Measurements from ENCODE around the gene FOXO1.

FOXO1 gene

DNA sequence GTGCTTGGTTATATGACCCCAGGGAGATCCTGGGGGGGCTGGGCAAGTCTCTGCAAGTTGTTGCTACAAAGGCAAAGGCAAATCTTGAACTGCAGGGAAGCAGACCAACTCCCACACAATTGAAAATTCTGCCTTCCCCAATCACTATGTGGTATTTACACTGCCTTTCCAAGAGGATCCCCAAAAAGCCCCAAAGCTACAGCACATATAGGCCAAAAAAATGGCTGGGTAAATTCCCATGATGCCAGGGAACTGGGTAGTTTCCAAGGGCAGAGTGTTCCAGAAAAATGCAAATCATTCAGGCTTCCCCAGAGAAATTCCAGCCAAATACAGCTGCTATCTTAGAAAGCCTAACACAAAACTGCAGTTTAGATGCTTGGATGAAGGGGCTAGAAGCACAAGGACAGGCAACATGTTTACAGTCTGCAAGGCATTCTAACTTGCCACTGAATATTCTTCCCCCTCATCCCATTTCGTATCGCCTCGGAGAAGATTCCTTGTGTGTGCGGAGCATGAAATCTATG is 6.2 kb downstream of the FOXO1 start:
- no peaks in the 10 kb centered on the region for H3K27me3 ChIP-seq
- no peaks in the 10 kb centered on the region for H3K9me3 ChIP-seq
- TF ChIP-seq, protein P1, sequence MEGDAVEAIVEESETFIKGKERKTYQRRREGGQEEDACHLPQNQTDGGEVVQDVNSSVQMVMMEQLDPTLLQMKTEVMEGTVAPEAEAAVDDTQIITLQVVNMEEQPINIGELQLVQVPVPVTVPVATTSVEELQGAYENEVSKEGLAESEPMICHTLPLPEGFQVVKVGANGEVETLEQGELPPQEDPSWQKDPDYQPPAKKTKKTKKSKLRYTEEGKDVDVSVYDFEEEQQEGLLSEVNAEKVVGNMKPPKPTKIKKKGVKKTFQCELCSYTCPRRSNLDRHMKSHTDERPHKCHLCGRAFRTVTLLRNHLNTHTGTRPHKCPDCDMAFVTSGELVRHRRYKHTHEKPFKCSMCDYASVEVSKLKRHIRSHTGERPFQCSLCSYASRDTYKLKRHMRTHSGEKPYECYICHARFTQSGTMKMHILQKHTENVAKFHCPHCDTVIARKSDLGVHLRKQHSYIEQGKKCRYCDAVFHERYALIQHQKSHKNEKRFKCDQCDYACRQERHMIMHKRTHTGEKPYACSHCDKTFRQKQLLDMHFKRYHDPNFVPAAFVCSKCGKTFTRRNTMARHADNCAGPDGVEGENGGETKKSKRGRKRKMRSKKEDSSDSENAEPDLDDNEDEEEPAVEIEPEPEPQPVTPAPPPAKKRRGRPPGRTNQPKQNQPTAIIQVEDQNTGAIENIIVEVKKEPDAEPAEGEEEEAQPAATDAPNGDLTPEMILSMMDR (IDR thresholded peaks at IDR 0.05): no peak
- peaks cover 0 to 71% (median 37%) of the 10 kb centered on the region in 4 donors for H3K4me1 ChIP-seq
- no peak overlapping the region for H3K27ac ChIP-seq
- DNase-seq: no peak
- intact Hi-C loops (cut with DNase I; ENCODE audit: low total_unique reads): loop anchor here (10.0 kb wide), 1 partner anchor 185 kb away; no protein-coding TSS in a partner anchor
- H3K36me3 ChIP-seq: no peaks in the 10 kb centered on the region
- H3K4me3 ChIP-seq: no peak overlapping the region

DNA sequence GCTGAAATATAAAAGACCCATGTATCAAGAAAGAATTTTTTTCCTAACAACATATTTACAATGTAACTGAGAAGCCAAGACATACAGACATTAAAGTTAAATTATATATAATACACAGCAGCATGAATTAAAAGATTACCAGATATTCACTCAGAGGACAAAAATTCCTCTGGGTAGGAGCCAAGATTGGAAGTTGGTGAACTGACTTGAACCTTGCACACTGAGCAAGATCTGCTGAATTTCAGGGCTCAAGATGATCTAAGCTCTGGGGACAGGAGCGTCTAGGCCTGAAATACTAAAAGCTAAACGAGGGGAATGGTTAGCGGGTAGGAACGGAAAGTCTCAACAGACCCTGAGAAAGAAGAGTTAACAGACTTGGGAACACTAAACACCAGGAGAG is 8.5 kb downstream of the FOXO1 start:
- Histone ChIP-seq H3K36me3 (no peaks in the 10 kb centered on the region), H3K9me3 (no peaks in the 10 kb centered on the region), H3K4me1 (peaks cover 0 to 73% (median 31%) of the 10 kb centered on the region in 4 donors), H3K4me3 (no peak overlapping the region), H3K27ac (no peak overlapping the region), H3K27me3 (no peaks in the 10 kb centered on the region)
- DNase-seq: no peak
- intact Hi-C loops (cut with DNase I; ENCODE audit: low total_unique reads): no loop called here
- TF ChIP-seq, protein P1 (IDR thresholded peaks at IDR 0.05): no peak

DNA sequence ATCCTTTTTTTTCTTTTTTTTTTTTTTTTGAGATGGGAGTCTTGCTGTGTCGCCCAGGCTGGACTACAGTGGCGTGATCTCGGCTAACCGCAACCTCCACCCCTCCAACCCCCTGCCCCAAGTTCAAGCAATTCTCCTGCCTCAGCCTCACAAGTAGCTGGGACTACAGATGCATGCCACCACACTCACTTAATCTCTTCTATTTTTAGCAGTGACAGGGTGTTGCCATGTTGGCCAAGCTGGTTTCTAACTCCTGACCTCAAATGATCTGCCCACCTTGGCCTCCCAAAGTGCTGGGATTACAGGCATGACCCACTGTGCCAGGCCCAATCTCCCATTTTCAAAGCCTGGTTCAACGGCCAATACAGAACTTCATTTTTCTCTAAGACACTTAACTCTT is 9.1 kb downstream of the FOXO1 start:
- no peak overlapping the region for H3K4me3 ChIP-seq
- H3K27me3 ChIP-seq: no peaks in the 10 kb centered on the region
- H3K9me3 ChIP-seq: no peaks in the 10 kb centered on the region
- no peak for DNase-seq
- H3K27ac ChIP-seq: no peak overlapping the region
- H3K4me1 ChIP-seq: peaks cover 0 to 73% (median 28%) of the 10 kb centered on the region in 4 donors
- no peaks in the 10 kb centered on the region for H3K36me3 ChIP-seq
- intact Hi-C loops (cut with DNase I; ENCODE audit: low total_unique reads): no loop called here
- TF ChIP-seq, protein P1 (IDR thresholded peaks at IDR 0.05): no peak

DNA sequence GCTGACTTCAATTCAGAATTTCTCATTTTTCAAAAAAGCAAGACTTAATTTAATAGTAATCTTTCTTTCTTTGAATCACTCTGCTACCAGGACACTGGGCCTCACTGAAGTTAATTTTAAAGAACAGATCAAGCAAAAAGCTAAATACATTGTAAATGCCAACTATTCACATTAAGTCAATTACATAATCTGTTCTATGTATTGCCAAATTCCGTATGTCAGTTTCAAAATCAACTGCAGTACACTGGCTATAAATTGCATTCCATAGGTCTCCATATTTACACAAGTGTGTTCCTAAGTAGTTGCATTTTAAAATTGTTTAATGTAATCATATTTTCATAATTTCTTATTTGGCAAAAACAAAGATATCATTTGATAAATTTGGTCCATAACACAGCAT is 10.1 kb downstream of the FOXO1 start:
- H3K9me3 ChIP-seq: no peaks in the 10 kb centered on the region
- no peaks in the 10 kb centered on the region for H3K36me3 ChIP-seq
- no peak for DNase-seq
- TF ChIP-seq, protein P1 (IDR thresholded peaks at IDR 0.05): no peak
- no peak overlapping the region for H3K27ac ChIP-seq
- peaks cover 0 to 68% (median 26%) of the 10 kb centered on the region in 4 donors for H3K4me1 ChIP-seq
- H3K27me3 ChIP-seq: no peaks in the 10 kb centered on the region
- no peak overlapping the region for H3K4me3 ChIP-seq
- intact Hi-C loops (cut with DNase I; ENCODE audit: low total_unique reads): no loop called here

DNA sequence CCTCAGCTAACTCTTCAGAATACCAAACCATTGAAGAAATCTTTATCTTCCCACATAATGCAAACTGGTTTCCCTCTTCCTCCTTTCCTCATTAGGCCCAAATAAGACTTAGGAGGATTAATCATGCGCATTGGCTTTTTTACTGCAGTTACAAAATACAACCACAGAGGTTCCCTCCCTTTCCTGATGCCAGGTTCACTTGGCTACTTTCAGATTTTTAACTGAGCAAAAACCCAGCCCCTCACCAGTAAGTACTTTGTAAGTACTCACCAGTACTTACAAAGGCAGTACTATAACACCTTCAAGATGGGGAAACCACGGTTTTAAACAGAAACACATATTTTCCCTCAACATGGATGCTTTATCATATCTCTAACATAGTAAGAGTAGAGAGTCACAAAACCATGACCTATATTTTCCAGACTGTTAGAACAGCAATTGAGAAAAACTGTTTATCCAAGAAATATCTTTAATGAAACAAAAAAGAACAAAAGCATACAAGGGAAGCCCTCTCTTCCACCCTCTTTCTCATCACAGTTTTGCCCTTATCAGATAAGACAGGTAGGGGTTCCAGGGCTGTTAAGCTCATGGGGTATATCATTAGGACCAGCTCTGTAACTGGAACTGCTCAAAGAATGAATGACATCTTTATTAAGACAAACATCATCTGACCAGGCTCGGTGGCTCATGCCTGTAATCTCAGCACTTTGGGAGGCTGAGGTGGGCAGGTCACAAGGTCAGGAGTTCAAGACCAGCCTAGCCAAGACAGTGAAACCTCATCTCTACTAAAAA is 12.7 kb downstream of the FOXO1 start:
- Histone ChIP-seq H3K36me3 (no peaks in the 10 kb centered on the region), H3K9me3 (no peaks in the 10 kb centered on the region), H3K27ac (no peak overlapping the region), H3K4me3 (no peak overlapping the region), H3K27me3 (no peaks in the 10 kb centered on the region), H3K4me1 (peaks cover 0 to 66% (median 23%) of the 10 kb centered on the region in 4 donors)
- intact Hi-C loops (cut with DNase I; ENCODE audit: low total_unique reads): no loop called here
- no peak for DNase-seq
- TF ChIP-seq, protein P1 (IDR thresholded peaks at IDR 0.05): no peak

All from tibial artery (tissue), 4 donors.